Kidney (tissue), 22 donors: ENCODE data around the gene RNF20. TPM values are rescaled to one million over a fixed set of nuclear protein-coding genes. Genes with fewer than 3 reads are reported as not detected.

Source experiments
- DNase-seq, 5 donors: peaks; one replicate each; pipeline ENCODE4 v3.0.0-alpha.2; 2013 to 2020
- FAIRE-seq: peaks from 2 replicates; lab custom pipeline; 2012; peaks lifted over from hg19 to GRCh38; lab: Jason Lieb, UNC
- H3K27ac ChIP-seq, 2 donors: one replicate each; pipeline ENCODE4 v1.7.0; 2013; ENCODE audit warnings: low read depth in 2 of 2, low read length in 2 of 2, inconsistent platforms in 1 of 2
- H3K27me3 ChIP-seq: one replicate; pipeline ENCODE4 v1.7.1; 2013; ENCODE audit warnings: low read length, inconsistent platforms; ENCODE audit not compliant: control insufficient read depth, insufficient read depth
- H3K36me3 ChIP-seq, 3 donors: one replicate each; pipeline versions ENCODE4 v1.7.0 to v1.7.1; 2013; ENCODE audit warnings: low read length in 3 of 3, control low read depth in 1 of 3, inconsistent platforms in 1 of 3; ENCODE audit not compliant: insufficient read depth in 3 of 3, control insufficient read depth in 2 of 3
- H3K4me1 ChIP-seq, 3 donors: one replicate each; pipeline versions ENCODE4 v1.7.0 to v1.7.1; 2013; ENCODE audit warnings: low read length in 3 of 3, inconsistent platforms in 1 of 3, low read depth in 1 of 3; ENCODE audit not compliant: control insufficient read depth in 2 of 3, insufficient read depth in 2 of 3
- H3K4me3 ChIP-seq, 3 donors: one replicate each; pipeline versions ENCODE4 v1.7.0 to v1.8.1; 2013; ENCODE audit warnings: low read length in 3 of 3, control low read depth in 1 of 3, inconsistent platforms in 1 of 3
- H3K9ac ChIP-seq, 3 donors: one replicate each; pipeline versions ENCODE4 v1.7.0 to v1.7.1; 2013; ENCODE audit warnings: low read length in 3 of 3, control low read depth in 1 of 3, inconsistent platforms in 1 of 3
- H3K9me3 ChIP-seq, 3 donors: one replicate each; pipeline versions ENCODE4 v1.7.0 to v1.7.1; 2013; ENCODE audit warnings: low read length in 3 of 3, control low read depth in 1 of 3, inconsistent platforms in 1 of 3; ENCODE audit not compliant: control insufficient read depth in 2 of 3, insufficient read depth in 1 of 3
- intact Hi-C: fragments of 100-400 bp; cut with DNase I; formaldehyde crosslinking; loops from one replicate; pipeline ENCODE4 v1.11.1; 2022
- long read RNA-seq, 10 donors: library from polyadenylated mRNA in 1 of 10; unstranded in 1 of 10; transcript quantifications; one replicate each; pipeline ENCODE4 v2.0.0 and lab custom pipeline, GENCODE V29; 2021 to 2026
- polyA plus RNA-seq: library from polyadenylated mRNA; stranded (reverse); fragments of 350-450 nt; fragmentation: Illumina TruSeq; extraction: RNeasy Lipid Tissue Mini Kit (QIAGEN cat#74804); gene quantifications from one replicate; pipeline ENCODE4 v1.2.3, GENCODE V29; 2014; ENCODE audit warnings: low read depth, low replicate concordance; ENCODE audit not compliant: insufficient read depth
- total RNA-seq: library from RNA; stranded (reverse); fragmentation: NEBNext Ultra II Directional; extraction: Animal tissue kit (Norgen Biotek cat#: 25700); gene quantifications from one replicate; pipeline ENCODE4 v1.2.1, GENCODE V29; 2021
- TF ChIP-seq, protein P1 (sequence below): IDR thresholded peaks from 3 replicates; pipeline ENCODE4 v1.5.1; 2012; ENCODE audit warnings: mild to moderate bottlenecking, moderate library complexity, borderline replicate concordance; ENCODE audit not compliant: insufficient read depth; ENCODE audit errors: extremely low read depth
- donor health status: control.
- donor health status: control.
- donor health status: control.
- donor health status: control.
- donor health status: control.
- donor health status: DM: yes; HTN: yes; CAD: no.
- donor health status: Normal renal cell carcinoma (clear cell type).

Gene RNF20, protein sequence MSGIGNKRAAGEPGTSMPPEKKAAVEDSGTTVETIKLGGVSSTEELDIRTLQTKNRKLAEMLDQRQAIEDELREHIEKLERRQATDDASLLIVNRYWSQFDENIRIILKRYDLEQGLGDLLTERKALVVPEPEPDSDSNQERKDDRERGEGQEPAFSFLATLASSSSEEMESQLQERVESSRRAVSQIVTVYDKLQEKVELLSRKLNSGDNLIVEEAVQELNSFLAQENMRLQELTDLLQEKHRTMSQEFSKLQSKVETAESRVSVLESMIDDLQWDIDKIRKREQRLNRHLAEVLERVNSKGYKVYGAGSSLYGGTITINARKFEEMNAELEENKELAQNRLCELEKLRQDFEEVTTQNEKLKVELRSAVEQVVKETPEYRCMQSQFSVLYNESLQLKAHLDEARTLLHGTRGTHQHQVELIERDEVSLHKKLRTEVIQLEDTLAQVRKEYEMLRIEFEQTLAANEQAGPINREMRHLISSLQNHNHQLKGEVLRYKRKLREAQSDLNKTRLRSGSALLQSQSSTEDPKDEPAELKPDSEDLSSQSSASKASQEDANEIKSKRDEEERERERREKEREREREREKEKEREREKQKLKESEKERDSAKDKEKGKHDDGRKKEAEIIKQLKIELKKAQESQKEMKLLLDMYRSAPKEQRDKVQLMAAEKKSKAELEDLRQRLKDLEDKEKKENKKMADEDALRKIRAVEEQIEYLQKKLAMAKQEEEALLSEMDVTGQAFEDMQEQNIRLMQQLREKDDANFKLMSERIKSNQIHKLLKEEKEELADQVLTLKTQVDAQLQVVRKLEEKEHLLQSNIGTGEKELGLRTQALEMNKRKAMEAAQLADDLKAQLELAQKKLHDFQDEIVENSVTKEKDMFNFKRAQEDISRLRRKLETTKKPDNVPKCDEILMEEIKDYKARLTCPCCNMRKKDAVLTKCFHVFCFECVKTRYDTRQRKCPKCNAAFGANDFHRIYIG
- total RNA-seq (43.2 TPM), polyA plus RNA-seq (15.8 TPM)
- long read RNA-seq, donor 1, partial matches to known transcripts = 13 of 13 reads
- long read RNA-seq, donor 1, other reads (novel, unspliced or antisense) = 0 of 13 reads
- long read RNA-seq, donor 2 = 0 reads
- long read RNA-seq, donor 3, partial matches to known transcripts = 17 of 18 reads
- long read RNA-seq, donor 3, other reads (novel, unspliced or antisense) = 0 of 18 reads
- long read RNA-seq, donor 4, partial matches to known transcripts = 22 of 24 reads
- long read RNA-seq, donor 4, other reads (novel, unspliced or antisense) = 0 of 24 reads
- long read RNA-seq, donor 5 = 0 reads
- long read RNA-seq, donor 6, partial matches to known transcripts = 6 of 8 reads
- long read RNA-seq, donor 6, other reads (novel, unspliced or antisense) = 0 of 8 reads
- long read RNA-seq, donor 7, transcript RNF20-202 (20 exons, 3,940 nt) = major isoform, 17 of 37 reads
- long read RNA-seq, donor 7, partial matches to known transcripts = 16 of 37 reads
- long read RNA-seq, donor 7, other reads (novel, unspliced or antisense) = 4 of 37 reads
- long read RNA-seq, donor 8, partial matches to known transcripts = 11 of 11 reads
- long read RNA-seq, donor 8, other reads (novel, unspliced or antisense) = 0 of 11 reads
- long read RNA-seq, donor 9 = 0 reads
- long read RNA-seq, donor 10, partial matches to known transcripts = 12 of 12 reads
- long read RNA-seq, donor 10, other reads (novel, unspliced or antisense) = 0 of 12 reads

GRCh38 chr9:101533334-101534204, at the start of gene RNF20:
TSS of gene RNF20 (plus strand) at chr9:101533853. CDS start at chr9:101535424, 1,571 bp downstream.
- TF ChIP-seq, protein P1, sequence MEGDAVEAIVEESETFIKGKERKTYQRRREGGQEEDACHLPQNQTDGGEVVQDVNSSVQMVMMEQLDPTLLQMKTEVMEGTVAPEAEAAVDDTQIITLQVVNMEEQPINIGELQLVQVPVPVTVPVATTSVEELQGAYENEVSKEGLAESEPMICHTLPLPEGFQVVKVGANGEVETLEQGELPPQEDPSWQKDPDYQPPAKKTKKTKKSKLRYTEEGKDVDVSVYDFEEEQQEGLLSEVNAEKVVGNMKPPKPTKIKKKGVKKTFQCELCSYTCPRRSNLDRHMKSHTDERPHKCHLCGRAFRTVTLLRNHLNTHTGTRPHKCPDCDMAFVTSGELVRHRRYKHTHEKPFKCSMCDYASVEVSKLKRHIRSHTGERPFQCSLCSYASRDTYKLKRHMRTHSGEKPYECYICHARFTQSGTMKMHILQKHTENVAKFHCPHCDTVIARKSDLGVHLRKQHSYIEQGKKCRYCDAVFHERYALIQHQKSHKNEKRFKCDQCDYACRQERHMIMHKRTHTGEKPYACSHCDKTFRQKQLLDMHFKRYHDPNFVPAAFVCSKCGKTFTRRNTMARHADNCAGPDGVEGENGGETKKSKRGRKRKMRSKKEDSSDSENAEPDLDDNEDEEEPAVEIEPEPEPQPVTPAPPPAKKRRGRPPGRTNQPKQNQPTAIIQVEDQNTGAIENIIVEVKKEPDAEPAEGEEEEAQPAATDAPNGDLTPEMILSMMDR = no peak
- intact Hi-C loops = no loop called here
- peak; percentile 88 for FAIRE-seq

GRCh38 chr9:101484046-101484445, 49.6 kb upstream of the RNF20 start:
- Histone ChIP-seq H3K27me3 (no peaks in the 10 kb centered on the region), H3K9me3 (no peaks in the 10 kb centered on the region), H3K27ac (no peak overlapping the region), H3K9ac (no peak overlapping the region), H3K4me1 (peaks cover 0 to 7% (median 2%) of the 10 kb centered on the region in 3 donors), H3K4me3 (no peak overlapping the region), H3K36me3 (no peaks in the 10 kb centered on the region)
- no peak for FAIRE-seq
- intact Hi-C loops = no loop called here
- TF ChIP-seq, protein P1 = no peak
- DNase-seq = no peak

More at GRCh38 chr9:101533334-101534204, at the start of gene RNF20:
- Histone ChIP-seq H3K9ac (peak within 1 kb of the TSS; percentile 79 to 97 (median 95)), H3K27ac (peak within 1 kb of the TSS; percentile 96 to 97), H3K4me1 (no peaks in the 10 kb centered on the region), H3K4me3 (peak within 1 kb of the TSS; percentile 96 to 99 (median 97)), H3K36me3 (peaks cover 0 to 16% (median 8%) of the 10 kb centered on the region in 3 donors), H3K9me3 (no peaks in the 10 kb centered on the region), H3K27me3 (no peaks in the 10 kb centered on the region)
- DNase-seq = peak; percentile 99 to 100 (median 100)
